Tibial artery (tissue), 4 donors: ENCODE results near the gene AMER2.

ENCODE experiments used
- DNase-seq, 2 donors: peaks; one replicate each; pipeline ENCODE4 v3.0.0-alpha.2; 2019
- H3K27ac ChIP-seq, 2 donors: fragments of 200-600 bp; sonication (generic) in 1 of 2; 1 replicate in 1 of 2; 2 replicates in 1 of 2; pipeline ENCODE4 v1.5.1; 2018 to 2019; ENCODE audit warnings: mild to moderate bottlenecking in 1 of 2
- H3K27me3 ChIP-seq, 2 donors: fragments of 200-600 bp; sonication (generic) in 1 of 2; one replicate each; pipeline versions ENCODE4 v1.5.1 to v1.6.0; 2016 to 2019
- H3K36me3 ChIP-seq, 3 donors: fragments of 200-600 bp; sonication (generic) in 2 of 3; one replicate each; pipeline ENCODE4 v1.5.1; 2016 to 2019; ENCODE audit warnings: mild to moderate bottlenecking in 2 of 3
- H3K4me1 ChIP-seq, 4 donors: fragments of 200-600 bp; sonication (generic) in 2 of 4; 1 replicate in 3 of 4; 2 replicates in 1 of 4; pipeline ENCODE4 v1.5.1; 2016 to 2019
- H3K4me3 ChIP-seq, 2 donors: fragments of 200-600 bp; sonication (generic) in 1 of 2; 1 replicate in 1 of 2; 2 replicates in 1 of 2; pipeline ENCODE4 v1.5.1; 2018 to 2019; ENCODE audit warnings: mild to moderate bottlenecking in 2 of 2
- H3K9me3 ChIP-seq, 3 donors: fragments of 200-600 bp; sonication (generic) in 1 of 3; one replicate each; pipeline ENCODE4 v1.5.1; 2016 to 2019
- CTCF ChIP-seq, 2 experiments: fragments of 200-600 bp in 1 of 2; fragments of 450-650 bp in 1 of 2; IDR thresholded peaks; one replicate each; pipeline ENCODE4 v1.5.1; 2017 to 2019; ENCODE audit warnings: antibody characterized with exemption in 2 of 2, mild to moderate bottlenecking in 1 of 2, moderate library complexity in 1 of 2
- intact Hi-C: fragments of 100-400 bp; cut with DNase I; formaldehyde crosslinking; loops from one replicate; pipeline ENCODE4 v1.15.0; 2023; ENCODE audit warnings: low total_unique reads

Gene AMER2

DNA sequence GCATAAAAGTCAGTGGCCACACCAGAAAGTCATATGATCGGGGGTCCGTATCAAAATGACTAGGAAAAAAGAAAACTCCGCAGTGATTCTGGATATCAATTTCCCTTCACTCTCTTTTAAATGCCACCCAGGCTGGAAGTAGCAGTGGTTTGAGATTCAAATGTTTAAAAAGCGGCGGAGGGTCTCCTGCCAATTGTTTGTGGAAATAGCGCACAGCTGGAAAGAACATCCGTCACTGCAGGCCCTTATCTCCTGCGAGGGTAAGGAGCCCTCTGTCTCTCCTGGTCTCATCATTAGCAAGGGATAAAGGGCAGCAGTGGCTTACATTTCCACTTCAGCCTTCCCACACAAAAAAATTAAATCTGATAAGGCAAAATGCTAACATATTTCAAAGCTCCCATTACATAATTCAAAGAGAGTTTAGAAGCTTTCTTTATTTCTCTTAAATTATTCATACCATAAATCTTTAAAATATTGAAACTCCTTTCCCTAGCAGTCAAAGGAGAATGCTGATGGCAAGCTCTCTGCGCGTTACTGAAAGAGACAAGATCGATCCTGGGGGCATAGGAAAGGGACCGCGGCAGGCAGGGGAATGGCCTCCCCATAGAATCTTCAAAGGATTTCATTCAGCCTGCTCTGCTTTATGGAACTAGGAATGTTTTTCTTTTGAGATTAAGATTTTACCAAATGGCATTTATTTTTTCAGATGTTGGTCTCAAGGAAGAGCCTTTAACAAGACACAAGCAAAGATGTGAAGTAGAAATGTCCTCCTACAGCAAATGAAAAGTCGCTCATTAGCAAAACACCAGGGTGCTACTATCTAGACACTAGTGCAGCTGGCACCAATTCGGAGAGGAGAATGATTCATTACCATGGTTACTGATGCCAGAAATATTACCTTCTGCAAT, 35.0 kb downstream of the AMER2 start:
- no peak overlapping the region for H3K4me3 ChIP-seq
- no peak overlapping the region for H3K27ac ChIP-seq
- H3K9me3 ChIP-seq, result no peaks in the 10 kb centered on the region
- no peaks in the 10 kb centered on the region for H3K36me3 ChIP-seq
- H3K27me3 ChIP-seq, result no peaks in the 10 kb centered on the region
- intact Hi-C loops, result no loop called here
- H3K4me1 ChIP-seq, result no peaks in the 10 kb centered on the region
- TF ChIP-seq CTCF (IDR thresholded peaks at IDR 0.05), result no peak
- DNase-seq, result no peak

DNA sequence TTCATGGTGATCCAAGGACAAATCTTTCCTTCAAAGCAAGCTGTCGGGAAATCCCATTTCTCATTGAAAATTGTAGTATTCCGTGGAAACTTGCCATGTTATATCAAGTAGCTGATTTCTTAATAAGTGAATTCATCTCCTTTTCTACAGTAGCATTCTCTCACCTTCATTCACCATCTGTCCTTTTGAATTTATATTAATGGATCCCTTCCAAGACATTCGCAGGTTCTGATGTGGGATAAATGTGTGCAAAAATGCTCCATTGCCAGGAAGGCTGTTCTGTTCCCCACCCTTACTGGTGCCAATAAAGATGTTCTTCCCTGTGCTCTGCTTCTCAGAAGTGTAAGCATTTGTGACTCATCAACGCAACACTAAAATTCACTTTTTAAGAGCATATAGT, 36.2 kb downstream of the AMER2 start:
- no peaks in the 10 kb centered on the region for H3K9me3 ChIP-seq
- no peaks in the 10 kb centered on the region for H3K36me3 ChIP-seq
- H3K4me1 ChIP-seq, result no peaks in the 10 kb centered on the region
- DNase-seq, result no peak
- H3K4me3 ChIP-seq, result no peak overlapping the region
- intact Hi-C loops, result no loop called here
- TF ChIP-seq CTCF (IDR thresholded peaks at IDR 0.05), result no peak
- H3K27me3 ChIP-seq, result no peaks in the 10 kb centered on the region
- H3K27ac ChIP-seq, result no peak overlapping the region

- no peak for DNase-seq
- intact Hi-C loops, result no loop called here
- H3K27ac ChIP-seq, result no peak overlapping the region
- H3K27me3 ChIP-seq, result no peaks in the 10 kb centered on the region
- H3K4me1 ChIP-seq, result no peaks in the 10 kb centered on the region
- no peak for TF ChIP-seq CTCF (IDR thresholded peaks at IDR 0.05)
- H3K9me3 ChIP-seq, result no peaks in the 10 kb centered on the region
- no peaks in the 10 kb centered on the region for H3K36me3 ChIP-seq
- H3K4me3 ChIP-seq, result no peak overlapping the region
These were observed 39.2 kb downstream of the AMER2 start for GRCh38 chr13:25132751-25133390.

GRCh38 chr13:25131881-25132420, 40.1 kb downstream of the AMER2 start:
- DNase-seq, result no peak
- Histone ChIP-seq H3K4me3 (no peak overlapping the region), H3K27ac (no peak overlapping the region), H3K27me3 (no peaks in the 10 kb centered on the region), H3K36me3 (no peaks in the 10 kb centered on the region), H3K9me3 (no peaks in the 10 kb centered on the region), H3K4me1 (no peaks in the 10 kb centered on the region)
- TF ChIP-seq CTCF (IDR thresholded peaks at IDR 0.05), result no peak
- intact Hi-C loops, result no loop called here

DNA sequence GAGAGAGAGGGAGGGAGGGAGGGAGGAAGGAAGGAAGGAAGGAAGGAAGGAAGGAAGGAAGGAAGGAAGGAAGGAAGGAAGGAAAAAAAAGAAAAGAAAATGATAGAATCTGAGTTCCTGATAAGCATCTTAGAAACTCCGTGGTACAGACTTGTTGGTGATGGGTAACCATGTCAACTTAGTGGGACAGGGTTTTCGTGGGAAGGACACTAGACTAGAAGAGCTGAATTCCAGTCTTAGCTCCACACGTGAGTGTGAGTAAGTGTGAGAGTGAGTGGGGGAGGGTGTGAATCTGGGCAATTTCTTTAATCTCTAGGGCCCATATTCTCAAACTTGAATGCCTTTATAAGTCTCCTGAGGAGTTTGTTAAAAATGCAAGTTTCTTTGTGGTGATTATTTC, 41.1 kb downstream of the AMER2 start:
- H3K27ac ChIP-seq, result no peak overlapping the region
- H3K9me3 ChIP-seq, result no peaks in the 10 kb centered on the region
- TF ChIP-seq CTCF (IDR thresholded peaks at IDR 0.05), result no peak
- no peak for DNase-seq
- H3K4me1 ChIP-seq, result no peaks in the 10 kb centered on the region
- intact Hi-C loops, result no loop called here
- no peaks in the 10 kb centered on the region for H3K27me3 ChIP-seq
- H3K36me3 ChIP-seq, result no peaks in the 10 kb centered on the region
- H3K4me3 ChIP-seq, result no peak overlapping the region
